GM12878 (cell line): Measurements from ENCODE around the gene METTL1.

Experiments
- NR2C2 ChIP-seq: IDR thresholded peaks from 2 replicates; pipeline ENCODE4 v1.6.1; 2011; ENCODE audit warnings: borderline replicate concordance, low read depth; ENCODE audit not compliant: control insufficient read depth, insufficient read length
- POLR2A ChIP-seq: IDR thresholded peaks from 2 replicates; pipeline ENCODE4 v1.6.1; 2011; ENCODE audit warnings: low read depth, mild to moderate bottlenecking, low read length
- TF ChIP-seq, protein P1 (sequence below), 3 experiments: IDR thresholded peaks in 2 of 3; conservative IDR thresholded peaks in 1 of 3; 2 replicates each; pipeline ENCODE4 v1.5.1; 2011; ENCODE audit warnings: low read depth in 3 of 3, low read length in 3 of 3, mild to moderate bottlenecking in 3 of 3, control low read depth in 2 of 3, moderate library complexity in 2 of 3, inconsistent platforms in 1 of 3, mixed read lengths in 1 of 3; ENCODE audit not compliant: control insufficient read depth in 2 of 3, insufficient read depth in 1 of 3; ENCODE audit errors: extremely low read depth in 1 of 3

DNA sequence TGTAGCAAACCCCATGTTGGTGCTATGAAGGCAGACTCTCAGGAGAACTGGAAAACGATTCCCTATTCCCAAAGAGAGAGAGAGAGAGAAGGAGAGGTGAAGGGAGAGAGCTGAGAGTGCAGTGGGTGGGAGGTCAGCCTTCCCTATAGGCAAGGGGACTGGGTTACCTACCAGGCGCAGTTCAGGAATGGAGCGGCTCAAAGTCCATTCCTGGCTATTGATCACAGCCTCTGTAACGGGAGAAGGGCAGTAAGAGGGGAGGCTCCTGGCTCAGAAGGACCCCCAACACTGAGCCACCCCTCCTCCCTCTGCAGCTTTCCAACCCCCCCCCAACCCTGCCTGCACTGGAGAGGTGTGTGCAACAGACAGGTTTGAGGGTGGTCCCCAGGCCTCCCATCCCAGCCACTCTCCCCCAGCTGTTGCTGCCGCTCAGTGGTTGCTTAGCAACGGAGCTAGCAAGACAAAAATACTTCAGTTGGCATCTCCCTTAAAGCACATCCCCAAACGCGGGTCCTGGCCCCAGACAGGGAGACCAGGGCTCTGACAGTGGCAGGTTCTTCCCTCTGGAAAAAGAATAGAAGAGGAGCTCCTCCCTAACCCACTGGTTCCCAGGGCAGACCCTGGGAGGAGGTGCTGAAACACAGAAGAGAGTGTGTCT, 36.6 kb downstream of the METTL1 start:
- TF ChIP-seq, protein P1, sequence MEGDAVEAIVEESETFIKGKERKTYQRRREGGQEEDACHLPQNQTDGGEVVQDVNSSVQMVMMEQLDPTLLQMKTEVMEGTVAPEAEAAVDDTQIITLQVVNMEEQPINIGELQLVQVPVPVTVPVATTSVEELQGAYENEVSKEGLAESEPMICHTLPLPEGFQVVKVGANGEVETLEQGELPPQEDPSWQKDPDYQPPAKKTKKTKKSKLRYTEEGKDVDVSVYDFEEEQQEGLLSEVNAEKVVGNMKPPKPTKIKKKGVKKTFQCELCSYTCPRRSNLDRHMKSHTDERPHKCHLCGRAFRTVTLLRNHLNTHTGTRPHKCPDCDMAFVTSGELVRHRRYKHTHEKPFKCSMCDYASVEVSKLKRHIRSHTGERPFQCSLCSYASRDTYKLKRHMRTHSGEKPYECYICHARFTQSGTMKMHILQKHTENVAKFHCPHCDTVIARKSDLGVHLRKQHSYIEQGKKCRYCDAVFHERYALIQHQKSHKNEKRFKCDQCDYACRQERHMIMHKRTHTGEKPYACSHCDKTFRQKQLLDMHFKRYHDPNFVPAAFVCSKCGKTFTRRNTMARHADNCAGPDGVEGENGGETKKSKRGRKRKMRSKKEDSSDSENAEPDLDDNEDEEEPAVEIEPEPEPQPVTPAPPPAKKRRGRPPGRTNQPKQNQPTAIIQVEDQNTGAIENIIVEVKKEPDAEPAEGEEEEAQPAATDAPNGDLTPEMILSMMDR (IDR thresholded peaks at IDR 0.05 in 2 of 3, conservative IDR thresholded peaks at IDR 0.05 in 1 of 3; ENCODE audit: control insufficient read depth in 2 of 3, extremely low read depth in 1 of 3, insufficient read depth in 1 of 3, low read depth in 3 of 3, low read length in 3 of 3): no peak
- no peak for TF ChIP-seq NR2C2
- no peak for TF ChIP-seq POLR2A
